NCI-H2081 (cell line): Measurements from ENCODE around the gene PGK2.

Experiments used
- DNase-seq, 2 experiments: peaks; one replicate each; lab custom pipeline; 2025; lab: John Stamatoyannopoulos, UW

PGK2 gene

GRCh38 chr6:49736017-49736508 lies 51.0 kb downstream of the PGK2 start:
- DNase-seq: no peak
